Embryonic facial prominence (tissue), 1 donor: ENCODE data around the gene PPIP5K2.
A peak's percentile ranks its signal among the peaks of the same experiment; 100 is the strongest.

ENCODE experiments used
- DNase-seq: peaks from one replicate; pipeline ENCODE4 v3.0.0-alpha.2; 2016; ENCODE audit errors: extremely low spot score

Gene PPIP5K2

DNA sequence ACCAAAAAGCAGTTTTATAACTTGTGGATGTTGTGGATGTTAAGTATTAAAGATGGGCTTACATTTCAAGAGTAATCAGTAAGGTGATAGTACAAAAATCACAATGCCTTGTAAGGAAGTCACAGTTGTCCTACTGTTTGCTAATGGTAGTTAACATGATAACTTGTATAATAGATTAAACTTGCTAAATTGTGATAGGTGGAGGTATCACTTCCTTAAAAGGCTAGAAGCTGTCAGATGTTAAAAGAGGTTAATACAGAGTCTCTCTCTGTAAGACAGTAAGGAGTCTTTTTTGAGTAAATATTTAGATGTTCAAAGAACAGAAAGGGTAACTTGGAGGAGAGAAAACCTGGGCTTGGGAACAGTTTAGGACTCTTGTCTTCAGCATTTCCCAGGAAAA is 124.3 kb downstream of the PPIP5K2 start:
- no peak for DNase-seq

DNA sequence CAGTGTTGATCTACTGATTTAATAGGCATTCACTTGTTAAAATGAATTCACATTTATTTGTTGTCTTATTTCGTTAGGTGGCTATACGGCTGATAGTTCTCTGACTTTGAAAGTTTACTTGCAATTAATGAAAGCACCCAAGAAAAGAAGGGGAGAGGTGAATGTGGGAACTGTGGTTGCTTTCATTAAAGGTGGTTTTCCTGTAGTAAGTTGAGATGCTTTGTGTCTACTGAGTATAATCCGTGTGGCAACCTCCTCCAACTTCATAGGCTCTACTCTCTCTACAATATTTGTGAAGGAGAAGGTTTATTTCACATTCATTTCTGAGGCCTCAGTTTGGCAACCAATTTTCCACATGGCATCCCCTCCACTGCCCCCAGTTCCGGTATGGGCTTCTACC is 125.7 kb downstream of the PPIP5K2 start:
- DNase-seq: no peak

DNA sequence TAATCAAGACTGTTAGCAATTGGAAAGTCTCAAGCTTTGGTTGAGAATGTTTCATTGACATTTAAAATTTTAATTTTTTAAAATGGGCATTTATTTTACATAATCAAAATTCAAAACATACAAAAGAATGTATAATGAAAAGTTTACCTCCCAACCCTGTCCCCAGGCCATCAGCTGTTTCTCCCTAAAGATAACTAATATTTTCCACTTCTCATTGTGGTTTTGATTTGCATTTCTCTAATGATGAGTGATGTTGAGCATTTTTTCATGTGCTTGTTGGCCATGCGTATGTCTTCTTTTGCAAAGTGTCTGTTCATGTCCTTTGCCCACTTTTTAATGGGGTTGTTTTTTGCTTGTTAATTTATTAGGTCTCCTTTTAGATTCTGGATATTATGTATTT is 127.0 kb downstream of the PPIP5K2 start:
- no peak for DNase-seq

DNA sequence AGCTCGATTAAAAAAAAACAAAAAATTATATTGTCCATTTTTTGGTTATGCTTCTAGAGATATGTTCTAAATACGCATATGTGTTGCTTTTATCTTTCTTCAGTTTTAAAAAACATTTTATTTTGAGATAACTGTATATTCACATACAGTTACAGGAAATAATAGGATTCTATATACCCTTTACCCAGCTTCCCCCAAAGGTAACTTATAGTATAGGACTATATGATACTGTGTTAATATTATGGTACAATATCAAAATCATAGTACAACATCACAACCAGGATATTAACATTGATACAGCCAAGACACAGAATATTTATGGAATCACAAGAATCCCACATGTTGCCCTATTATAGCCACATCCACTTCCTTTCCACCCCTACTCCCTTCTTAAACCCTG is 129.0 kb downstream of the PPIP5K2 start:
- DNase-seq: no peak

DNA sequence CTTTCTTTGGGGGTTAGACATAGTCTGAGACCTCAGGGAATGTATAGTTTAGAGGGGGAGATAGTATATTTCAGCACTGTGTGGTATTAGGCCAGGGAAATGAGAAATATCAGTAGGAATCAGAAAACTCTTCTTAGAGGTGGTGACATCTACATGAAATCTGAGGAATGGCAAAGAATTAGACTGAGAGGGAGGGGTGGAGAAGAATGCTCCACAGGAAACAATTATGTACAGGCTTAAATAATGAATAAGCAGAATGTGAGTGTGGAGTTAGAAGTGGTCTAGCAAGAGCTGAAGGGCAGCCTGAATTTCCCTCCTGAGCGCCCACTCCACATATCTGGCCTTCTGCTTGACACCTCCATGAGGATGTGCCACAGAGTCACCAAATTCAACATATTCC is 134.8 kb downstream of the PPIP5K2 start:
- DNase-seq: no peak

DNA sequence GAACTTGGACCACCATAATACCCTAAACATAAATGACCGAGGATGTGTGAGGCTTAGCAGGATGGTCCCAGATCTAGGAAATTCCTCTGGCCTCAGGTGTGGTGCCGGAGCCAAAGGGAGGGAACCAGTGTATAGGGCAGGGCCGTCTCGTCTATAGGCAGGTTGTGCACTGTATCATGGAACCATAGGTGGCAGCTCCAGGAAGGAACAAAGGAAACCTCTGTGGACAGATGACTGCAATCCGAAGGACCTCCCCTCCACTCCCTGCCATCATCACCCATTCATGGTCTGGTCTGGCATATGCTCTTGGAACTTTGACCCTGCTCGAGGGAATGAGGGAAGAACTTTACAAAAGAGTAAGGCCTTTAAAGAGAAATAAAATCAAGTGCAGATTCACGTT is 135.6 kb downstream of the PPIP5K2 start:
- DNase-seq: no peak

DNA sequence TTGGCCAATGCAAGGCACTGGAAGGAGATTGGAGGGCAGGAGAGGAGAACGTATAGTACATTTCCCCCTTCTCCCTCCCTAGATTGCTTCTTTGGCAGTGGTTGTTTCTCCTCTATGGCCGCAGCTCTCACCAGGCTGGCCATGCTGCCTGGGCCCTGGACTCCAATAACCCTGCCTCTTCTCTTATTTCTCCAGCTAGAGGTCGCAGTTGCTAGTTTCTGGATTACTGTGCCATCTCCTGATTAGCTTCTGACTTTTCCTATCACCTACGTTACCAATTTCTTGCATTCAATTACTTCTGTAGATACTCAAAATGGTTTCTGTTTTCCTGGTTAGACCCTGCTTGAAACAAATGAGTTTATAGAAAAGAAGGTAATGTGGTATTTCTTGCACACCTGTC is 136.1 kb downstream of the PPIP5K2 start:
- no peak for DNase-seq

DNA sequence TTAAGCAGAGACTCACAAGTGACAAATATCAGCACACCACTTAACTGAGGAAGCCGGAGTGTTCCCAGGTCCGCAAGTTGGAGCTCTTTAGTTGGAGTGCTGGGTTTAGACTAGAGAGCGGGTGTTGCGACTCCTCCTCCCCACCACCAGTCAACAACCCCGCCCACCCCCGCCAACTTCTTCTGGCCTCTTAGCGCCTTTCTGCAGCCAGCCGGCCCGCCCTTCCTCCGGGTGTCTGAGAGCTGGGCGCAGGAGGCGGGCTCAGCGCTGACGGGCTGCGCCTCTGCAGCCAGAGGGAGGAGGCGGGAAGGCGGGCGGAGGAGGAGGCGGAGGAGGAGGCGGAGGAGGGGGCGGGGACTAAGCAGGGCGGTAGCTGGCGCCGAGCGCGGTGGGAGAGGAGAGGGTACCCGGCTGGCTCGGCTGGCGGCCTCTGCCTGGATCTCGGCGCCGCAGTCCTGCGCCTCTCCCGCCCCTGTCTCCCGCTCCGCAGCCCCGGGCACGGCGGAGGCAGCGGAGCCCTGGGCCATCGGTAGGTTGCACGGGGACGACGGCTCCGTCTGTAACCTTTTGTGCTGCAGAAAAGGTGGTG is 138.4 kb downstream of the PPIP5K2 start, which contains the start of gene MACIR:
Gene MACIR (plus strand): TSS at position 396 of the 589 bp plus-strand sequence. CDS start 17,157 bp downstream, outside the sequence.
- DNase-seq: peak; percentile 89

DNA sequence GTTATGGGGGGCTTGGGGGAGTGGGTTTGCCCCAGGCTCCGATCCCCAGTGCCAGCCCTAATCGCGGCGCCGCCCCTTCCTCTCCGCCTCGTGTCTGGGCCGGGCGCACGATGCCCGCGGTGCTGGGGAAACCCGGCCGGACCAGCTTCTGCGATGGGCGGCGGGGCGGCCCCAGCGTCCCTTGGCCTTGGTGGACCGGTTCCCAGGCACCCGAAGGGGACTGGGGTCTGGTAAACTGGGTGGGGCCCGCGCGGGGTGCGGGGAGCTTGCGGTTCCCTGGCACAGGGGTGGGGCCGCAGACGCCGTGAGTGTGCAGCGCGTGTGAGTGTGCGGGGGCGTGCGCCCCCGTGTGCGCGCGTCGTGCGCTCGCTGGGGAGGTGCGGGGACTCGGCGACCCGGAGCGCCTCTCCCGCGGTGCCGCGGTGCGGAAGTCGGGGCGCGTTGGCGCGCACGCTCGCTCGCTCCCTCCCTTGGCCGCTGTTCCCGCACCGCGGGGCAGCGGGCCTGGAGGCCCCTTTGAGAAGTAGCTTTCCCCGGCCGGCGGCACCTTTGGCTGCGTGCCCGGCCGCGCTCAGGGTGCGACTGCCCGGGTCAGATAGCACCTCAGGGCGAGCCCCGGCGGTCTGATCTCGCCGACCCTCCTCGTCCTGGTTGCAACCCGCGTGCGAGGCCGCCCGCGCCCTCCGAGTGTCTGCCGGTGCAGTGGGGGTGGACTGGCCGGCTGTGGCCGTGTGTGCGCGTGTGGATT is 139.0 kb downstream of the PPIP5K2 start:
- DNase-seq: no peak

DNA sequence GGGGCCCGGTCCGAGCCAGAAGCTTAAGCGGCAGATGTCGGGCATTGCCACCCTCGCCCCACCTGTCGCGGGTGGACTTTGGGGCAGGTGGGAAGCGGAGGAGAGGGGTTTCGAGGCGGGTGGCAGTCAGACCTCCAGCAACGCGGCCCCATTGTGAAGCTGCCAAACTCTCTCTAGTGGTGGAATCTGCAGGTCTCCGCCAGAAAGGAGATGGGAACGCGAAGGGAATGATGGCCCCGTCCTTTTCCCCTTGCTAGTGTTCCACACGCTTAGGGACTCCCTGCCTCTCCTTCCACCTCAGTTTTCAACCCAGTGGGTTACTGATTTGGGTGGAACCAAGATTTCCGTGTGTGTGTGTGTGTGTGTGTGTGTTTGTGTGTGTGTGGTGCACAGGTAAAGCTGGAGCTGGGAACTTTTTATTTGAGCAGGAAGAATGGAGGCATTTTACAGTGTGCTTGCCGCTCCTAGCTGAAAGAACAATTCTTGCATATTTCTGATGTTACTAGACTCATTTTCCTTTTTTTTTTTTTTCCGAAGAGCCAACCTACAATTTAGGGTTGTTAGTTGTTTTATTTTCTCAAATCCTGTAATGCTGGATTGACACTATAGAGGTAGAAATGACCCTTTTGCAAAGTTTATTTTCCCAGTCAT is 139.7 kb downstream of the PPIP5K2 start:
- no peak for DNase-seq

DNA sequence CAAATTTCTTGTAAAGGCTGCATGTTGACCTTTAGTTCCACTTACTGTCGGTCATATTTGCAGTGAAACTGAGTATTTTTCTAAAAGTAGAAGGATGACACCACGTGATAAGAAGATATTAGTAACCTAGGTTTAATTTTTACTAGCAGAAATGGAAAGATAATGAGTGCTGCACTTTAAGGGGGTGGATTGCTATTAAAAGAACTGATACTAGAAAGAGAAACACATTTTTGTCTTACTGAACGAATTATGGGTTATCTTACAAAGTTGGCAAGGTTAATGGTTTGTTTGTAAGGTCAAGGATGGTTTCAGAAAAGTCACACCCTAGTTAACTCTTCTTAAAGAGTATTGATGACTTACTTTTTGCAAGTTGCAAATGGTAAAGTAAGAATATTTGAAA is 140.8 kb downstream of the PPIP5K2 start:
- no peak for DNase-seq
